ENCODE data around the gene ZNHIT6.
"Not testable (repeated sequence)": the region's sequence is repeated elsewhere in the genome, so short reads cannot be mapped to it uniquely, and the experiment has no call there.

ZNHIT6 gene

GRCh38 chr1:85718678-85719340, 10.6 kb upstream of the ZNHIT6 start:
- no peak overlapping the region for H3K4me3 ChIP-seq (ENCODE audit: control insufficient read depth, low read depth, low read length)
- DNase-seq (ENCODE audit: low read depth) = no peak
- TF ChIP-seq, protein P1, sequence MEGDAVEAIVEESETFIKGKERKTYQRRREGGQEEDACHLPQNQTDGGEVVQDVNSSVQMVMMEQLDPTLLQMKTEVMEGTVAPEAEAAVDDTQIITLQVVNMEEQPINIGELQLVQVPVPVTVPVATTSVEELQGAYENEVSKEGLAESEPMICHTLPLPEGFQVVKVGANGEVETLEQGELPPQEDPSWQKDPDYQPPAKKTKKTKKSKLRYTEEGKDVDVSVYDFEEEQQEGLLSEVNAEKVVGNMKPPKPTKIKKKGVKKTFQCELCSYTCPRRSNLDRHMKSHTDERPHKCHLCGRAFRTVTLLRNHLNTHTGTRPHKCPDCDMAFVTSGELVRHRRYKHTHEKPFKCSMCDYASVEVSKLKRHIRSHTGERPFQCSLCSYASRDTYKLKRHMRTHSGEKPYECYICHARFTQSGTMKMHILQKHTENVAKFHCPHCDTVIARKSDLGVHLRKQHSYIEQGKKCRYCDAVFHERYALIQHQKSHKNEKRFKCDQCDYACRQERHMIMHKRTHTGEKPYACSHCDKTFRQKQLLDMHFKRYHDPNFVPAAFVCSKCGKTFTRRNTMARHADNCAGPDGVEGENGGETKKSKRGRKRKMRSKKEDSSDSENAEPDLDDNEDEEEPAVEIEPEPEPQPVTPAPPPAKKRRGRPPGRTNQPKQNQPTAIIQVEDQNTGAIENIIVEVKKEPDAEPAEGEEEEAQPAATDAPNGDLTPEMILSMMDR (conservative IDR thresholded peaks at IDR 0.05; ENCODE audit: control insufficient read depth, insufficient read depth, low read depth, low read length) = no peak

DNA sequence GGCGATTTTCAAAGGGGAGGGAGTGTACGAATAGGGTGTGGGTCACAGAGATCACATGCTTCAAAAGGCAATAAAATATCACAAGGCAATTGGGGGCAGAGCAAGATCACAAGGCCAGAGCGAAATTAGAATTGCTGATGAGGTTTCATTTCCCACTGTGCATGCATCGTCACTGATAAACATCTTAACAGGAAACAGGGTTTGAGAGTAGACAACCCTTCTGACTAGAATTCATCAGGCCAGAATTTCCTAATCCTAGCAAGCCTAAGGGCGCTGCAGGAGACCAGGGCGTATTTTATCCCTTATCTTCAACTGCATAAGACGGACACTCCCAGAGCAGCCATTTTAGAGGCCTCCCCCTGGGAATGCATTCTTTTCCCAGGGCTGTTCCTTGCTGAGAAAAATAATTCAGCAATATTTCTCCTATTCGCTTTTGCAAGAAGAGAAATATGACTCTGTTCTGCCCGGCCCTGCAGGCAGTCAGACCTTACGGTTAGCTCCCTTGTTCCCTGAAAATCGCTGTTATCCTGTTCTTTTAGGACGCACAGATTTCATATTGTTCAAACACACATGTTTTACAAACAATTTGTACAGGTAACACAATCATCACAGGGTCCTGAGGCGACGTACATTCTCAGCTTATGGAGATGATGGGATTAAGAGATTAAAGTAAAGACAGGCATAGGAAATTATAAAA, 6.3 kb upstream of the ZNHIT6 start:
- not testable (repeated sequence) for DNase-seq (ENCODE audit: low read depth); H3K4me3 ChIP-seq (ENCODE audit: control insufficient read depth, low read depth, low read length)

DNA sequence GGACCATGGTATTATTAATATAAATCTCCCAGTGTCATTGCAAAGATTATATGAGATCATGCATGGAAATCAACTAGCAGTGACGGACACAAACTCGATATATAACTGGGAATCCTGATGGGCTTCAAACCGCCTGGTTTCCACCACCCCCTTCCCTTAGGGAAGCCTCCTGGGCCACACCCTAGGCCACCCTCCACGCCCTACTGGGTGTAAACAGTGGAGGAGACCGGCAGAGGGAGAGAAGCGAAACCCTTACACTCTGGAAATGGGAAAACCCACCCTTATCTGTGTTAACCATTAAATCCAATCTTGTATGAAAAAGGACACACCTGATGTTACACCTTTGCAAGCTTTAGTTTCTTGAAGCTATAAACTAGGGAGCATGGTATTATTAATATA, 595 bp upstream of the ZNHIT6 start:
- DNase-seq (ENCODE audit: low read depth) = no peak
- TF ChIP-seq, protein P1 (conservative IDR thresholded peaks at IDR 0.05; ENCODE audit: control insufficient read depth, insufficient read depth, low read depth, low read length) = no peak
- H3K4me3 ChIP-seq (ENCODE audit: control insufficient read depth, low read depth, low read length) = peak overlapping the region; percentile 96

- peak overlapping the region; percentile 96 for H3K4me3 ChIP-seq (ENCODE audit: control insufficient read depth, low read depth, low read length)
- no peak for DNase-seq (ENCODE audit: low read depth)
- TF ChIP-seq, protein P1 (conservative IDR thresholded peaks at IDR 0.05; ENCODE audit: control insufficient read depth, insufficient read depth, low read depth, low read length) = no peak
Measured at GRCh38 chr1:85707267-85707989, 805 bp downstream of the ZNHIT6 start.

GRCh38 chr1:85705940-85706339, 2.3 kb downstream of the ZNHIT6 start:
- TF ChIP-seq, protein P1 (conservative IDR thresholded peaks at IDR 0.05; ENCODE audit: control insufficient read depth, insufficient read depth, low read depth, low read length) = no peak
- no peak overlapping the region for H3K4me3 ChIP-seq (ENCODE audit: control insufficient read depth, low read depth, low read length)
- no peak for DNase-seq (ENCODE audit: low read depth)

DNA sequence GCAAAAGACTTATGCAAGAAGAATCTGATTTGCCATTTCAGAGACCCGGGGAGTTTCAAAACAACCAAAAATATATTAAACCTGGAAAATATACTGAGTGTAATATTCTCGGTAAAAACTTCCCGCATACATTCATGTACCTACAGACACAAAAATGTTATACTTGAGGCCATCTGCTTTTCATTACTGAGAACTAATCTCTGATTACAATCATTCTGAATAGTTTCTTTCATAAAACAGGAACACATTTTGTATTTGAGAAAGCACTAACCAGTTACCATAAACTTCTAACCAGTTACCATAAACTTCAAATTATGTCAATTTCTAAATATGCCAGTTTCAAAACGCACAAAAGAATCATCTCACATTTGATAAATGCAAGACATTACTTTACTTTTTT, 7.8 kb downstream of the ZNHIT6 start:
- TF ChIP-seq, protein P1 (conservative IDR thresholded peaks at IDR 0.05; ENCODE audit: control insufficient read depth, insufficient read depth, low read depth, low read length) = no peak
- H3K4me3 ChIP-seq (ENCODE audit: control insufficient read depth, low read depth, low read length) = no peak overlapping the region
- no peak for DNase-seq (ENCODE audit: low read depth)

- no peak overlapping the region for H3K4me3 ChIP-seq (ENCODE audit: control insufficient read depth, low read depth, low read length)
- no peak for DNase-seq (ENCODE audit: low read depth)
- TF ChIP-seq, protein P1 (conservative IDR thresholded peaks at IDR 0.05; ENCODE audit: control insufficient read depth, insufficient read depth, low read depth, low read length) = no peak
Measured at GRCh38 chr1:85697895-85698294, 10.3 kb downstream of the ZNHIT6 start.
